GM12864 (cell line): Measurements from ENCODE around the gene OR5I1.

Source experiments
- DNase-seq: peaks from one replicate; pipeline ENCODE4 v3.0.0-alpha.2; 2011; ENCODE audit warnings: low read depth
- H3K4me3 ChIP-seq: 2 replicates; pipeline ENCODE4 v1.5.1; 2011; ENCODE audit warnings: mild to moderate bottlenecking, low read depth, low read length, control low read depth
- TF ChIP-seq, protein P1 (sequence below): IDR thresholded peaks from 2 replicates; pipeline ENCODE4 v1.5.1; 2011; ENCODE audit warnings: low read depth, mild to moderate bottlenecking, moderate library complexity, low read length, control low read depth, inconsistent platforms; ENCODE audit errors: missing control alignments

OR5I1 gene

DNA sequence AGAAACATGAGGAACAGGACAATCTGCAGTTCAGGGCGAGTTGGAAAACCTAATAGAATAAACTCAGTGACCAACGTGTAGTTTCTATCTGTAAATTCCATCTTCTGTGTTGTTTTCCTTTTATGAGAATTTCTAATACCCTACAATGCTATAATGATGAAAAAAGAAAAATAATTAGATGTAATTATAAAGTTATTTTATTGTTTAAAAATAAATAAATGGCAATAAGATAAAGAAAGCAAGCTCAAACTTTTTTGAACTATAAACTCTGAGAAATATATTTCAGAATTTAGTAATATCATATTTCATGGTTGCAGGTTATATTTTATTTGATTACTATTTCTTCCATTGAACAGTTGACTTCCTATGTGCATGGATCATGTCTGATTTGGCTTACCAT lies at the start of gene OR5I1:
TSS of gene OR5I1 (minus strand) at position 101 of the 400 bp plus-strand sequence. CDS start at position 101, 0 bp downstream.
- DNase-seq = no peak
- TF ChIP-seq, protein P1, sequence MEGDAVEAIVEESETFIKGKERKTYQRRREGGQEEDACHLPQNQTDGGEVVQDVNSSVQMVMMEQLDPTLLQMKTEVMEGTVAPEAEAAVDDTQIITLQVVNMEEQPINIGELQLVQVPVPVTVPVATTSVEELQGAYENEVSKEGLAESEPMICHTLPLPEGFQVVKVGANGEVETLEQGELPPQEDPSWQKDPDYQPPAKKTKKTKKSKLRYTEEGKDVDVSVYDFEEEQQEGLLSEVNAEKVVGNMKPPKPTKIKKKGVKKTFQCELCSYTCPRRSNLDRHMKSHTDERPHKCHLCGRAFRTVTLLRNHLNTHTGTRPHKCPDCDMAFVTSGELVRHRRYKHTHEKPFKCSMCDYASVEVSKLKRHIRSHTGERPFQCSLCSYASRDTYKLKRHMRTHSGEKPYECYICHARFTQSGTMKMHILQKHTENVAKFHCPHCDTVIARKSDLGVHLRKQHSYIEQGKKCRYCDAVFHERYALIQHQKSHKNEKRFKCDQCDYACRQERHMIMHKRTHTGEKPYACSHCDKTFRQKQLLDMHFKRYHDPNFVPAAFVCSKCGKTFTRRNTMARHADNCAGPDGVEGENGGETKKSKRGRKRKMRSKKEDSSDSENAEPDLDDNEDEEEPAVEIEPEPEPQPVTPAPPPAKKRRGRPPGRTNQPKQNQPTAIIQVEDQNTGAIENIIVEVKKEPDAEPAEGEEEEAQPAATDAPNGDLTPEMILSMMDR = no peak
- no peak within 1 kb of the TSS for H3K4me3 ChIP-seq

DNA sequence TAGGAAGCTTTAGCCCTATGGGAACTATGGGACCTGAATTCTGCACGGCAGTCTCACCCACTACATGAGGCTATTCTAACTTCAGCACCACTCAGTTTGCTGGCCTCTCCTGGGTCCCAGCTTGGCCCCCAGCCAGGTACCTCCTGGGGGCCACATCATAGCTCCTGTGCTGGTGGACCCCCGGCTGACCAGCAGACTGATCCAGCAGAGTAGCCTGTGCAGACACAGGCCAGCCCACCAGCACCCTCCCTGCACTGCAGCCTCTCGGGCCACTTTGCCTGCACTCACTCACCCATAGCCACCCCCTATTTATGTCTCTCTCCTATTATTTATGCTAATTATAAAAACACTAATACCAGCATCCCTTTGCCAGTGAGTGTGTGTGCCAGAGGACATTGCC lies 34.7 kb upstream of the OR5I1 start:
- TF ChIP-seq, protein P1 = no peak
- H3K4me3 ChIP-seq = no peak overlapping the region
- DNase-seq = no peak

DNA sequence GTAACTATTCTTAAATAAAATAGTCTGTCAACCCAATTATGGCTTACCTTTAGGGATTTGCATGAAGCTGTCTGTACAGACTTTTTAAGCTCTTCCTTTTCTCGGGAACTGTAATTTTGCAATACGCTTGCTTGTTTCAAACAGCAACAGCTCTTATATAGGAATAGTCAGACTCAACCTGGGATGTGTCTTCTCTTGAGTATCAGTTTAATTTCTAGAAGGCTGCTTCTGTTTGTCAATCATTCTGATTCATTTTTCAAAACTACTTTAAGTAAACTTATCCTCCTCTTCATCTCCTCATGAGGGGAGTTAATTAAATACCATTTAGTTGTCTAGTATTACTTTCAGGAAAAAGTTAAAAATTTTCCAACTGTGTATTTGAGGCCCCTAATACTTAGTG lies 33.6 kb upstream of the OR5I1 start, which contains the start of gene OR10AG1:
TSS of gene OR10AG1 (minus strand) at position 101 of the 400 bp plus-strand sequence. CDS start at position 63, 38 bp downstream.
- no peak for DNase-seq
- TF ChIP-seq, protein P1 = no peak

DNA sequence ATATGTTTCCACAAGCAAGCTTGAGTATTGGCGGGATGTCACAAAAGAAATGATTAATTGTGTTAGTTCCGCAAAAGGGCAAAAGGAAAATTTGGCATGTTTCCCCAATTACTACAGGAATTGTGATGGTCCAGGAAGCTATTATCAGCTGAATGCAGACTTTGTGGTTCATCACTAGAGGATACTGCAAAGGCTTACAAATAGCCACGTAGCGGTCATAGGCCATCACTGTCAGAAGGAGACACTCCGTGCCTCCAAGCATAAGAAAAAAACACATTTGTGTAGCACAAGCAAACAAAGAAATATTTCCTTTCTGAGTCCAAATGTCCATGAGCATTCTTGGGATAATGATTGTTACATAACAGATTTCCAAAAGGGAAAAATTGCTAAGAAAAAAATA lies 31.7 kb upstream of the OR5I1 start:
- TF ChIP-seq, protein P1 = no peak
- DNase-seq = no peak
- no peak overlapping the region for H3K4me3 ChIP-seq

More for the DNA sequence above, 33.6 kb upstream of the OR5I1 start, which contains the start of gene OR10AG1:
- no peak within 1 kb of the TSS for H3K4me3 ChIP-seq

DNA sequence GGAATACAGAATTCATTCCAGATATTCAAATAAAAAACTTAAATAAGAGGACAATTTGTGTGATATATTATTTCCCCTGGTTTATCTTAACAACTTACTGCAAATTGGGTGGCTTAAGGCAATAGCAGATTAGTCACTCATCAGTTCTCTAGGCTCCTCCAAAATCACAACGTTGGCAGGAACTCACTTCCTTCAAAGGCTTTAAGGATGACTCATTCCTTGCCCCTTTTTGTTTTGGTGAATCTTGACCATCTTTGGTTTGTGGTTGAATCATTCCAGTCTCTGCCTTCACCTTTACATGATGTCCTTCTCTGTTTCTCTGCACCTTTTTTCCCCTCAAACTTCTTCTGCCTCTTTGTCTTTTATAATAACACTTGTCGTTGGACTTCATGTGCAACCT lies 30.2 kb upstream of the OR5I1 start:
- H3K4me3 ChIP-seq = no peak overlapping the region
- TF ChIP-seq, protein P1 = no peak
- DNase-seq = no peak

DNA sequence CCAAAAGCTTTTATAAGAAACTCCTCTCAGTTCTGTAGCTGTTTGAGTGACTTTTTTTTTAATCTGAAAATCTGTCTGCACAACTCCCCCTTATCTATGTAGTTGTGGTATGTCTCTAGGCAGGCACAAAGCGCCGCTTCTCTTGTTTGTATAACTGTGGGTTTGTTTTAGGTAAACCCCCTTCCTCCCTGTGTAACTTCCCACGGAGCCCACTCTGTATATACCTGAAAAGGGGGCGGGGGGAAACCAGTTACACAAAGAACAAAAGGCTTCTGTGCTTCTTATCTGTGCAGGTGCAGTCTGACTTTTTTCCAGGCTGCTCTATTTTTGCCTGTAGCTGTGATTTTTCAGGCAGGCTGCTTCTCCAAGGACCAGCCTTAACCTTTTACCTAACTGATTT lies 20.3 kb upstream of the OR5I1 start:
- no peak overlapping the region for H3K4me3 ChIP-seq
- DNase-seq = no peak
- TF ChIP-seq, protein P1 = no peak

DNA sequence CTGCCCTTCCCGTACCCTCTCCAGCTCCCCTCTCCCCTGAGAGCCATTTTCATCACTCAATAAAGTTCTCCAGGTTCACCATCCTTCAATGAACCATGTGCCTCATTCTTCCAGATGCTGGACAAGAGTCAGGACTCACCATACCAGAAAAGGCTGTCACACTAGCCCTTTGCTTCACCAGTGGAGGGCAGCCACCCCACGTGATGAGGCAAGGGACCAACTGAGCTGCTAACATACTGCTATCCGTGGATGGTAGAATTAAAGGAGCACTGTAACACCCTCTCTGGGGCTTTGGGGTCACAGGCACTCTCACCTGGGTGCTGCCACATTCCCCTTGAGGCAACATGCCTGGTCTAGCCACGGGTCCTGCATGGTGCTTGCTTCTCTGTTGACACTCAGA lies 13.1 kb upstream of the OR5I1 start:
- no peak for DNase-seq
- TF ChIP-seq, protein P1 = no peak
- H3K4me3 ChIP-seq = no peak overlapping the region
